Adrenal gland (tissue), 12 donors: Measurements from ENCODE around the gene UGT2B7. TPM values are rescaled to one million over a fixed set of nuclear protein-coding genes. Genes with fewer than 3 reads are reported as not detected.

Experiments used
- DNase-seq, 7 donors: peaks; one replicate each; pipeline ENCODE4 v3.0.0-alpha.2; 2019 to 2020
- H3K27ac ChIP-seq, 5 donors: fragments of 200-600 bp; sonication (generic) in 4 of 5; 1 replicate in 3 of 5; 2 replicates in 2 of 5; pipeline versions ENCODE4 v1.5.1 to v1.8.0; 2016 to 2020; ENCODE audit warnings: mild to moderate bottlenecking in 1 of 5
- H3K27me3 ChIP-seq: fragments of 200-600 bp; 2 replicates; pipeline ENCODE4 v1.8.0; 2021
- H3K36me3 ChIP-seq, 2 donors: fragments of 200-600 bp; replicated peaks in 1 of 2; 1 replicate in 1 of 2; 2 replicates in 1 of 2; pipeline versions ENCODE4 v1.5.1 to v1.8.0; 2018 to 2022
- H3K4me1 ChIP-seq, 2 donors: fragments of 200-600 bp; replicated peaks in 1 of 2; 1 replicate in 1 of 2; 2 replicates in 1 of 2; pipeline versions ENCODE4 v1.5.1 to v1.8.0; 2018 to 2021
- H3K4me3 ChIP-seq, 4 donors: fragments of 200-600 bp; sonication (generic) in 3 of 4; one replicate each; pipeline ENCODE4 v1.5.1; 2016 to 2018
- H3K9me3 ChIP-seq, 3 donors: fragments of 200-600 bp; sonication (generic) in 1 of 3; replicated peaks in 1 of 3; 1 replicate in 2 of 3; 2 replicates in 1 of 3; pipeline versions ENCODE4 v1.5.1 to v1.8.0; 2016 to 2021
- CTCF ChIP-seq, 6 experiments: fragments of 450-650 bp in 4 of 6; fragments of 200-600 bp in 2 of 6; sonication (generic) in 1 of 6; IDR thresholded peaks; 1 replicate in 5 of 6; 2 replicates in 1 of 6; pipeline versions ENCODE4 v1.5.1 to v1.8.0; 2016 to 2021; ENCODE audit warnings: antibody characterized with exemption in 6 of 6, mild to moderate bottlenecking in 2 of 6, moderate library complexity in 1 of 6
- POLR2A ChIP-seq, 2 donors: fragments of 450-650 bp; IDR thresholded peaks; one replicate each; pipeline ENCODE4 v1.6.1; 2017; ENCODE audit warnings: antibody characterized with exemption in 2 of 2, mild to moderate bottlenecking in 2 of 2, moderate library complexity in 1 of 2
- WGBS, 4 donors: extraction: QIAGEN DNeasy Blood & Tissue Kit in 2 of 4; methylation state at CpG; one replicate each; pipeline versions ENCODE4 v1.1.5 to v1.1.7; 2013 to 2017; 5-methylcytosine and 5-hydroxymethylcytosine counted together
- intact Hi-C, 2 donors: fragments of 100-400 bp; cut with DNase I; formaldehyde crosslinking; loops; one replicate each; pipeline versions ENCODE4 v1.14.1 to v1.15.0; 2022 to 2023
- polyA plus RNA-seq, 3 donors: library from polyadenylated mRNA; stranded (reverse); fragments of 200-250 nt in 2 of 3; fragments of 350-450 nt in 1 of 3; fragmentation: Illumina TruSeq in 1 of 3; extraction: RNeasy Lipid Tissue Mini Kit (QIAGEN cat#74804) in 1 of 3; gene quantifications; one replicate each; pipeline ENCODE4 v1.2.3, GENCODE V29; 2013 to 2014
- total RNA-seq, 9 donors: library from RNA; depleted of rRNA in 4 of 9; stranded (reverse); fragments of >200 nt in 4 of 9; fragments of 120-200 nt in 1 of 9; fragmentation: NEBNext Ultra II Directional in 1 of 9; extraction: Animal tissue kit (Norgen Biotek cat#: 25700) in 1 of 9; gene quantifications; one replicate each; pipeline versions ENCODE4 v1.1.0 to v1.2.4, GENCODE V29; 2013 to 2023
- donor health status: healthy with polysubstance abuse.
- donor health status: Bipolar disorder and iron deficiency.
- donor health status: DM: yes; HTN: yes; CAD: no.
- donor health status: DM: no; HTN: no; CAD: no.
- donor health status: DM: no; HTN: no; CAD: no.
- donor health status: DM: yes; HTN: yes; CAD: no.

Gene UGT2B7
- total and polyA plus RNA-seq, 12 donors = 0.07 to 0.23 TPM; not detected in 10

GRCh38 chr4:69054578-69055200 lies 41.6 kb upstream of the UGT2B7 start:
- no peak for DNase-seq
- WGBS, 4 donors = 72 to 78% (median 75%) methylated on average over 7 of the region's 7 CpGs
- intact Hi-C loops = no loop called here
- Histone ChIP-seq H3K4me3 (no peak overlapping the region), H3K9me3 (no peaks in the 10 kb centered on the region), H3K27ac (no peak overlapping the region), H3K36me3 (no peaks in the 10 kb centered on the region), H3K27me3 (no peaks in the 10 kb centered on the region), H3K4me1 (no peaks in the 10 kb centered on the region)
- no peak for TF ChIP-seq POLR2A (IDR thresholded peaks at IDR 0.05)
- TF ChIP-seq CTCF (IDR thresholded peaks at IDR 0.05) = no peak

GRCh38 chr4:69056150-69056549 lies 40.1 kb upstream of the UGT2B7 start:
- intact Hi-C loops = no loop called here
- 87 to 96% (median 90%) methylated on average over 6 of the region's 6 CpGs for WGBS, 4 donors
- Histone ChIP-seq H3K27ac (no peak overlapping the region), H3K9me3 (no peaks in the 10 kb centered on the region), H3K4me1 (no peaks in the 10 kb centered on the region), H3K36me3 (no peaks in the 10 kb centered on the region), H3K27me3 (no peaks in the 10 kb centered on the region), H3K4me3 (no peak overlapping the region)
- TF ChIP-seq POLR2A (IDR thresholded peaks at IDR 0.05) = no peak
- no peak for TF ChIP-seq CTCF (IDR thresholded peaks at IDR 0.05)
- no peak for DNase-seq

DNA sequence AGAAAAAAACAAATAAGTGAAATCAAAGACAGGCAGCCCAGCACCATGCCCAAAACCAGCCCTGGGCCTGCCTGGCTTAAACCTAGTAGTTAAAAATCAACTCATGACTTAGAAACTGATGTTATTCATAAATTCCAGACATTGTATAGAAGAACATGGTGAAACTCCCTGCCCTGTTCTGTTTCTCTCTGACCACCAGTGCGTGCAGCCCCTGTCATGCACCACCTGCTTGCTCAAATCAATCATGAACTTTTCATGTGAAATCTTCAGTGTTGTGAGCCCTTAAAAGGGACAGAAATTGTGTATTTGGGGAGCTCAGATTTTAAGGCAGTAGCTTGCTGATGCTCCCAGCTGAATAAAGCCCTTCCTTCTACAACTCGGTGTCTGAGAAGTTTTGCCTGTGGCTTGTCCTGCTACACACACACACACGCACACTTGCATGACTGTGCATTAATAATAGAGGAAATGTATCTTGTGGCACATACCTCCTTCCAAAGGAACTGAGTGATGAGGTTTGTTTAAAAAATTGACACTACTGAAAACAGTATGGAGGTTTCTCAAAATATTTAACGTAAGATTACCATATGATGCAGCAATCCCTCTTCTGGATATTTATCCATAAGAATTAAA lies 39.2 kb upstream of the UGT2B7 start:
- intact Hi-C loops = no loop called here
- WGBS, 4 donors = 48 to 74% (median 66%) methylated on average over 4 of the region's 4 CpGs
- H3K27ac ChIP-seq = no peak overlapping the region
- TF ChIP-seq POLR2A (IDR thresholded peaks at IDR 0.05) (no peak), CTCF (IDR thresholded peaks at IDR 0.05) (no peak)
- no peak for DNase-seq
- H3K36me3 ChIP-seq = no peaks in the 10 kb centered on the region
- no peaks in the 10 kb centered on the region for H3K9me3 ChIP-seq
- no peak overlapping the region for H3K4me3 ChIP-seq
- H3K4me1 ChIP-seq = no peaks in the 10 kb centered on the region
- no peaks in the 10 kb centered on the region for H3K27me3 ChIP-seq

DNA sequence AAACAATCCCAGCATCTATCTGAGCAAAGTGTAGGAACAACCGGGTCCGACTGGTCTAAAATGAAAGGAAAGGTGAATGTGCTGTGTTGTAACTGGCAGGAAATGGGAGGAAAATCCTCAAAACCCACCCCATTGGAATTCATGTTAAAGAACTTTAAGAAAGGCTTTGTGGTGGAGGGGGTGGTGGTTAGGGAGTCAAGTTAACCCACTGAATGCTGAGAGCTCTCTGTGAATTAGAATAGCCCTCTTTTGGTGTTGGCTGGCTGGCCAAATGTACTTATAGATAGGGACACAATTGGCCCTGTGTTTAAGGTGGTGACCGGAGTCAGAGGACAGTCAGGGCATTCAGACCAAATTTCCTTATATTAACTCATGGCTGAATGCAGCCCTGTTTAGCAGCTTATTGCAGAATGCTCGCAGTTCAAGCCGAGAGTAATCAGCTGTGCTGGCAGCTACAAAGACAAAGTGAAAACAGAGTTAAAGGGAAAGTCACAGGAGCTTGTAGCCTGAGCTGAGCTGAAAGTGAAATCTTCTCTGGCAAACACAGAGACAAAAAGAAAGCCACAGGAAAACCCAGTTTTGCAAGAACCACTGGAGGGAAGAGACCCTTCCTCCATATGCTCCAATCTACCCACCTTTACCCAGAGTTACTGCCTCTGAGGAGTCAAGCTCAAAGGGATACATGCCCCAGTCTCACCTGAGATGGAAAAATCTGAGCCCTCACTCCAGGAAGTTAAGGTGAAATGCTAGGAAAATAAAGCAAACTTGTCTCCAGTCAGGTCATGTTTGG lies 38.5 kb upstream of the UGT2B7 start:
- Histone ChIP-seq H3K9me3 (no peaks in the 10 kb centered on the region), H3K4me3 (no peak overlapping the region), H3K27me3 (no peaks in the 10 kb centered on the region), H3K27ac (no peak overlapping the region), H3K36me3 (no peaks in the 10 kb centered on the region), H3K4me1 (no peaks in the 10 kb centered on the region)
- WGBS, 4 donors = 38 to 54% (median 50%) methylated on average over 5 of the region's 5 CpGs
- no peak for DNase-seq
- no peak for TF ChIP-seq CTCF (IDR thresholded peaks at IDR 0.05)
- no peak for TF ChIP-seq POLR2A (IDR thresholded peaks at IDR 0.05)
- intact Hi-C loops = no loop called here
